Fibroblast of skin of left quadriceps (primary cell): ENCODE results near the gene PTX4.

Experiments used
- DNase-seq, 2 experiments: peaks; one replicate each; pipeline ENCODE4 v3.0.0-alpha.2; 2013; ENCODE audit warnings: low read depth in 2 of 2

PTX4 gene

GRCh38 chr16:1524366-1524765, 35.6 kb upstream of the PTX4 start:
- no peak for DNase-seq

DNA sequence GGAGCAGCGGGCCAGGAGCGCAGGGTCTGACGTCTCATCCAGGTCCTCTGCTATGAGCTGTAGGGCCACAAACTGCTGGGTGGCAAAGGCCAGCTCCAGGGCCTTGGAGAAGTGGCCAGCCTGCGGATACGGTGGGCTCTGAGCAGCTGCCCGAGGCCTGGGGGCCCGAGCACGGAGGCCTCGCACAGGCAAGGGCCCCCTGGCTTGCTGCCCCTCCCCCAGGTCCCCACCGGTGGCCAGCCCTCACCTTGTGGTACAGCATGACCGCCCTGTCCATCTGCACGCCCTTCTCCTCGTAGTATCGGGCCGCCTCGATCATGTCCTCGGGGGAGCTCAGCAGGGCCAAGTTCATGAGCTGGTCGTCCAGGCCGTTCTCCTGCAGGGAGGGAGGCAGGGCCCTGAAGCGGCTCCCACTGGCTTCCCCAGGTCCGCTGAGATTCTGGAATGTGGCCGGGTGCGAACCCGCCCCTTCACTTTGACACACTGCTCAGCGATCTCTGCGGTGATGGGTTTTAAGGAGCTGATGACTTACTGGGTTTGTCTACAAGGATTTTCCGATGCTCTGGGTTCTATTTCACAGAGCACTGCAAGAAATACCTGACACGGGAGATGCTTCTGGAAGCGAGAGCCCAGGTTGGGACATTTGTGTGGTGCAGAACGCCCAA, 35.0 kb upstream of the PTX4 start:
- no peak for DNase-seq

GRCh38 chr16:1520461-1520860, 31.7 kb upstream of the PTX4 start:
- no peak for DNase-seq

DNA sequence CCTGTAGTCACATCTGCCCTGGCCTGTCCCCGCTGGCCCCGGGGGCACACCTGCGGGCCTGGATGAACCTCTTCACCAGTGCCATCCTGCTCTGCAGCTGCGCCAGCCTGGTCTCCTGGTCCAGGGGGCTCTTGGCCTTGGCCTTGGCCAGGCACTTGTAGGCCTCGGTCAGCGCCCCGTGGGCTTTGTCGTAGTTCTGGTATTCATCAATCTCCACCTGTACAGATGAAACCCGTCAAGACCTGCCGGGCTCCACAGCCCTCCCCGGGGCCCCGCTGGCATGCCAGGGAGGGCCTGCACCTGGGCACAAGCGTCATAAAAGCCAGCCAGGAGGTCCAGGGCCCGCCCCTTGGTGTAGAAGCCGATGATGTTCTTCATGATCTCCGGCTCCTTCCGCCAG, 31.1 kb upstream of the PTX4 start:
- DNase-seq: no peak

DNA sequence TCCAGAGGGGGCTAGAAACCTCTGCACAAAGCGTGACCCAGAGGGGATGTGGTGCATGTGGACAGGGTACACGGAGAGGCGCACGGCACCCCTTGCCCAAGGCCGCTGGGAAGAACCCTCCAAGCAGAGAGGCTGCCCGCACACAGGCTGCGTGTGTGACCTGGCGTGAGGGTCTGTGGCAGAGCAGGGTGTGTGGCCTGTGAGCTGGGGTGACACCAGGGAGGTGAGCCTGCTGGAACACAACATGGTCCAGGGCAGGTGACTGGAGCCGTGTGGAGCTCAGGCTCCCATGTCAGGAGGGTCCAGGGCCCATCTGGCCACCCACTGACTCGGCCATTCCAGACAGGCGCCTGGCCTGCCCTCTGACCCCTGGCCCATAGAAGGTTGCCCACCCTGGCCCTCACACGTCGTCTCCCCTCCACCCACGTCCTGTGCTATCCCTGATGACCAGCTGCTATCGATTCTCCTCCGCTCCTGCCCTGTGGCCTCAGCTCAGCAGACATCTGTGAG, 29.9 kb upstream of the PTX4 start:
- no peak for DNase-seq

GRCh38 chr16:1514507-1514906, 25.8 kb upstream of the PTX4 start:
- no peak for DNase-seq

DNA sequence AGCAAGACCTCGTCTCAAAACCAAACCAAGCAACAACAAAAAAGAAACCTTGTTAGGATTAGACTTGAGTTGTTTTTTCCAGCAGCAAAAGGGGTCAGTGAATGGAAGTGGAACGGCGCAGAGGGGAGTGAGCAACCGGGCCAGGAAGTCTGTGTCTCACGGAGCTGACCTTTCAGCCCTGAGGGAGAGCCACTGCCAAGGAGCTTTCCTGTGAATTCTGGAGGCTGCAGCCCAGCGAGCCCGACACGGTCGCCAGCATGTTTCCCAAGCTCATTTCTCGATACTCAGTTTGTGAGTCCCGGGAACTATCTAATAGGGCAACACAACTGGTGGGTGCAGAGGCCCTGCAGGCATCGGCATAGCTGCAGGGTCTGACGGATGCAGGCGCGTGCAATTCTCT, 24.0 kb upstream of the PTX4 start:
- no peak for DNase-seq

DNA sequence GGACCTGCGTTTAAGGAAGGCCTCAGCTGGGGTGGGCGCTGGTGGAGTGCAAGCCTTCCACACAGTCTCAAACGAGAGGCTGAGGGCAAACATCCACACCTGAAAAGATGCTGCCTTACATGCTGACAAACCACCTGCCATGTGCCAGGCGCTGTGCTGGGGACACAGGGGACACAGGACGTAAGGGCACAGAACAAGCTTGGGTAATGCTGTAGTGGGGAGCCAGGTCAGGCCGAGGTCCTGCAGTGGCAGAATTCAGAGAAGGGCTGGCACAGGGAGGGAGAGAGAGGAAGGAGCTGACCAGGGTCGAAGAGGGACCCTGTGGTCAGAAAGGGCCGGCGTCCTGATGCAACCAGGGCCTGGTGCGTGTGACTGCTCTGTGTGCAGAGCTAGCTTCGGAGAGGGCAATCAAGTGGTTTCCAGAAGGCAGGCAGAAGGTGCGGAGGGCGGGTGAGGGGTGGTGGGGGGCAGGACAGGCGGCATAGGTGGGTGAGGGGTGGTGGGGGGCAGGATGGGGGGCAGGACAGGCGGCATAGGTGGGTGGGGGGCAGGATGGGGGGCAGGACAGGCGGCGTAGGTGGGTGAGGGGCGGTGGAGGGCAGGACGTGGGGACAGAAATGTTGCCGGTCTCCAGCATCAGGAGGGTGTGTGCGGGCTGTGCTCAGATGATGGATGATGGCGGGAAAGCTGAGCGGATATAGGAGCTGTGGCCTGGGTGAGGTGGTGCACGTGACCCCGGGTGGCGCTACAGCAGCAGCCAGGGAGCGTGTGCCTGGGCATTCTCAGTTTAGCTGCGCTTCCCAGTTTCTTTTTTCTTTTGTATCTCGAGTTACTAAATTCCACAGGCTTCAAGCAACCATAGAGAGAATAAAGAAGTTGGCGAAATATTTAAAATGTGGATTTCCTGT, 23.2 kb upstream of the PTX4 start:
- no peak for DNase-seq

- DNase-seq: no peak
Observed at GRCh38 chr16:1510941-1511351, 22.2 kb upstream of the PTX4 start.

DNA sequence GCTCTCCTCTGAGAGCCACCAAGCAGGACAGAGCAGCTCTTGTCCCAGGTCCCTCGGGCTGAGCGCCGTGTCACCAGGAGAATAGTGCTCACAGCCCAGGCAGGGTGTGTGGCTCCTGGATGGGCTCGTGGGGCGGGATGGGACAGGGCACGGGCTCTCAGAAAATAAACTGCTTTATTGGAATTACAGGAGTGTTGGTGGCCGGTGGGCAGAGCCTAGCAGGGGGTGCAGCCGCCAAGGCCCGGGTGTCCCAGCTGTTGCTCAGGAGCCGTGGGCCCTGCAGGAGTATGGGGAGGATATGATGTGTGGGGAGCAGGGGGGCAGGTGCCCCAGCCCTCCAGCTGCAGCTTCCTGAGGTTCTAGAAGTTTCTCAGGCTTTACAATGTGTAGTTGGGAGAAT, 21.5 kb upstream of the PTX4 start:
- DNase-seq: no peak

GRCh38 chr16:1509307-1510221, 20.8 kb upstream of the PTX4 start:
- no peak for DNase-seq

GRCh38 chr16:1508494-1509187, 19.9 kb upstream of the PTX4 start:
- DNase-seq: no peak

DNA sequence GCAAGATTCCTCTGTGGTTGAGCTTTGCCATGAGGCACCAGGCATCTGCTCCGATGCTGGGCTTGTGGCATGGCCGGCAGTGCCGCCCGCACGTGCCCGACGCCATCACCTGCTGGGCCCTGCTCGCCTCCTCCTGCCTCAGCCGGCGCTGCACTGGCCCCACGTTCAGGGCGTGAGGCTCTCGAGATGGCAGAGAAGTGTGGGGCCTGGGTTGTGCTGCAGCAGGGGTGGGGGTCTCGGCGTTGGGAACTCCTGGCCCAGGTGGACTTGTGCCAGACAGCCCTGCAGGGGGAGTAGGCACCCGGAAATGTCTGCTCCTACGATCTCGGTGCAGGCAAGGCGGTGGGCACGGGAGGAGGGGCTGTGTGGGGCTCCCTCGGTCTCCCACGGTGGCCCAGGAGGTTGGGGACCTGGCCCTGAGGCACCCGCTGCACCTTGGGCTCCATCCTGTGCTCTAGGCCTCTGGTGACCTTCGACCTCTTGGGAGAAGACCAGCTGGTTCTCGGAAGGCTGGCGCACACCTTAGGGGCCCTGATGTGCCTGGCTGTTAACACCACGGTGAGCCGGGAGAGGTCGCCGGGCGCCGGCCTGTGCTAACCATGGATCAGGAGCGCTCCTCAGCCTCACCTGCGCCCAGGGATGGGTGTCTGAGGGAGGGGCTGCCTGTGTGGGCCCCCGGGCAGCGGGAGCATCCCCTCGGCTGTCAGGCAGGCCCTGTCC, 17.9 kb upstream of the PTX4 start:
- DNase-seq: no peak

- no peak for DNase-seq
Observed at GRCh38 chr16:1505912-1506311, 17.2 kb upstream of the PTX4 start.

- DNase-seq: no peak
Observed at GRCh38 chr16:1505073-1505844, 16.5 kb upstream of the PTX4 start.

GRCh38 chr16:1503110-1503955, 14.6 kb upstream of the PTX4 start:
- no peak for DNase-seq

- DNase-seq: no peak
Observed at GRCh38 chr16:1502092-1503004, 13.6 kb upstream of the PTX4 start.

DNA sequence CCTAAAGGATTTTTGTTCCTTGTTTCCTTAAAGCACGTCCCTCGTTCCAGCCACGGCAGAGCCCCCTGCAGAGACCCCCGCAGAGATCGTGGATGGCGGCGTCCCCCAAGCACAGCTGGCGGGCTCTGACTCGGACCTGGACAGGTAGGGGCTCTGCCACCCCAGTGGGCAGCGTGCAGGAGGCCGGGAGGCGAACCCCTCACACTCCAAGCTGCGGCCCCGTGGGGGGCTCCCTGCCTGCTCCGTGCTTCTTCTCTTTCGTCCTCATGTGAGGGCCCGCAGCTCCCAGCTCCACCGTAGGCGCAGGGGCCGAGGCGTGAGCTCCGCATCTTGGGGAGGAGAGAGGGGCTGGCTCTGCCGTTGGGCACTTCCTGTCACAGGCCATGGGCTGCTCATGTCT, 12.9 kb upstream of the PTX4 start:
- no peak for DNase-seq
